OCI-M2 (cell line): ENCODE results near the gene ADAMTS20.

Experiments
- DNase-seq: peaks from one replicate; lab custom pipeline; 2025; ENCODE audit not compliant: unreplicated experiment; lab: John Stamatoyannopoulos, UW

The ADAMTS20 gene

GRCh38 chr12:43493261-43493797, 58.7 kb downstream of the ADAMTS20 start:
- no peak for DNase-seq

GRCh38 chr12:43482311-43483085, 69.5 kb downstream of the ADAMTS20 start:
- no peak for DNase-seq

- no peak for DNase-seq
These were observed 71.4 kb downstream of the ADAMTS20 start for GRCh38 chr12:43480591-43480990.

- no peak for DNase-seq
These were observed 89.3 kb downstream of the ADAMTS20 start for GRCh38 chr12:43462741-43463140.

- DNase-seq, result no peak
These were observed 89.9 kb downstream of the ADAMTS20 start for GRCh38 chr12:43462080-43462479.

GRCh38 chr12:43459285-43459684, 92.7 kb downstream of the ADAMTS20 start:
- DNase-seq, result no peak

GRCh38 chr12:43453761-43454160, 98.2 kb downstream of the ADAMTS20 start:
- DNase-seq, result no peak

GRCh38 chr12:43444940-43445564, 107.0 kb downstream of the ADAMTS20 start:
- DNase-seq, result no peak

GRCh38 chr12:43436597-43436996, 115.4 kb downstream of the ADAMTS20 start:
- no peak for DNase-seq

- no peak for DNase-seq
These were observed 117.4 kb downstream of the ADAMTS20 start for GRCh38 chr12:43434614-43435013.

- DNase-seq, result no peak
These were observed 123.9 kb downstream of the ADAMTS20 start for GRCh38 chr12:43428088-43428600.

GRCh38 chr12:43425361-43425760, 126.6 kb downstream of the ADAMTS20 start:
- DNase-seq, result no peak

GRCh38 chr12:43416981-43417380, 135.0 kb downstream of the ADAMTS20 start:
- DNase-seq, result no peak

GRCh38 chr12:43407816-43408645, 144.0 kb downstream of the ADAMTS20 start:
- DNase-seq, result no peak

- no peak for DNase-seq
These were observed 145.2 kb downstream of the ADAMTS20 start for GRCh38 chr12:43406801-43407200.

GRCh38 chr12:43402436-43402835, 149.6 kb downstream of the ADAMTS20 start:
- no peak for DNase-seq

GRCh38 chr12:43401096-43401495, 150.9 kb downstream of the ADAMTS20 start:
- DNase-seq, result no peak

GRCh38 chr12:43396671-43397070, 155.3 kb downstream of the ADAMTS20 start:
- no peak for DNase-seq

- no peak for DNase-seq
These were observed 159.9 kb downstream of the ADAMTS20 start for GRCh38 chr12:43392116-43392515.

- DNase-seq, result no peak
These were observed 170.1 kb downstream of the ADAMTS20 start for GRCh38 chr12:43381879-43382278.

- no peak for DNase-seq
These were observed 173.6 kb downstream of the ADAMTS20 start for GRCh38 chr12:43378448-43378847.
